Occipital lobe (tissue), 2 donors: ENCODE results near the gene SPRR2B. TPM values are rescaled to one million over a fixed set of nuclear protein-coding genes. Genes with fewer than 3 reads are reported as not detected.
"Not testable (repeated sequence)": the region's sequence is repeated elsewhere in the genome, so short reads cannot be mapped to it uniquely, and the experiment has no call there.

Source experiments
- DNase-seq: peaks from one replicate; lab custom pipeline; 2025; lab: John Stamatoyannopoulos, UW
- total RNA-seq: library from RNA; depleted of rRNA; stranded (reverse); fragments of >200 nt; gene quantifications from one replicate; pipeline ENCODE4 v1.2.3, GENCODE V29; 2014

The SPRR2B gene
- not detected for total RNA-seq

DNA sequence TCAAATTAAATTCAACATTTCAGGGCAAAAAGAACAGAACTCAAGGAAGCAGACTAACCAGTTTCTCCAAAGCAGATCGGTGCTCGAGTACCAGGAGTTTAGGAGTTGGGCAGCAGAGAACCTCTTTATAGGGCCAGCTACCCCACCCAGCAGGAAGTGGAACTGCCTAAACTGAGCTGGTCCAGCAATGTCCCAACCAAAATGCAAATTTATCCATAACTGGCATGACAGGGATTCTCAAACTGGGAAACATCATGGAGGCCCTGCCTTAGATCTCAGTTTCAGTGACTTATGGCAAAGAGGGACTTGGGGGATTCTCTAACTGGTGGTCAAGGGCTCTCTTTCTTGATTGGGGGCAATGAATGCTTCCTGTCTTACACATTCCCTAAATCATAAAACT is at the start of gene SPRR2B:
Gene SPRR2B (minus strand): TSS at position 101 of the 400 bp plus-strand sequence. CDS start 772 bp downstream, outside the sequence.
- no peak for DNase-seq

DNA sequence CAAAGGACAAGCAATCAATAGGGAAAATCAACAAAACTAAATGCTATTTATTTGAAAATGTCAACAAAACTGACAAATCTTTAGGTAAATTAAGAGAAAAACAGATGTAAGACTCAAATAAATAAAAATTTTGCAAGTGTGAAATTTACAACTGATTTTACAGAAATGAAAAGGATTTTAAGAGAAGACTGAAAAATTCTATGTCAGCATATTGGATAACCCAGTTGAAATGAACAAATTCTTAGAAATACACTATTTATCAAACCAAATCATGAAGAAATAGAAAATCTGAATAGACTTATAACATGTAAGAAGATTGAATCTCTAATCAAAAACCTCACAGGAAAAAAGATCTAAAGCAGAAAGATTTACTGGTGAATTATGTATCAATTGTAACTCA is 49.5 kb upstream of the SPRR2B start:
- no peak for DNase-seq

DNA sequence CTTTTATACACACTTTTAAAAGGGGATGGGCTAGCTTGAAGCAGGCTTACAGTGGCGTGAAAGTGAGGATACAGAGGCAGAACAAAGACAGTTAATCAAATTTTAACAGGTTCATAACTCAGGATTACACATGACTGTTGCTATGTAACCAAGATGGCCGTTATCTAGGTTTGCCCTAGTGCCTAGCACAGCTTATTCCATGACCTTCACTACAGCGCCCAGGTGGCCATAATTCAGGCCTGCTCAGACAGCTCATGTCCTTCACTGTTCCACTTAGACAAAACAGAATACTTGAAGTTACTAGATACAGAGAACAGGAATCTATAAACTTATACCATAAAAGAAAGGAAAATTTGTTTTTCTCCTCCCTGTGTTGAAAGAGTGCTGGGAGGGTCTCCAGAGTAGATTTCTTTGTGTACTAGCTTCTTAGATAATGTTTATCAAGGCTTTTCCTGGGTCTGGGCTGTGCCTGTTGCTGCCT is 48.1 kb upstream of the SPRR2B start:
- no peak for DNase-seq

DNA sequence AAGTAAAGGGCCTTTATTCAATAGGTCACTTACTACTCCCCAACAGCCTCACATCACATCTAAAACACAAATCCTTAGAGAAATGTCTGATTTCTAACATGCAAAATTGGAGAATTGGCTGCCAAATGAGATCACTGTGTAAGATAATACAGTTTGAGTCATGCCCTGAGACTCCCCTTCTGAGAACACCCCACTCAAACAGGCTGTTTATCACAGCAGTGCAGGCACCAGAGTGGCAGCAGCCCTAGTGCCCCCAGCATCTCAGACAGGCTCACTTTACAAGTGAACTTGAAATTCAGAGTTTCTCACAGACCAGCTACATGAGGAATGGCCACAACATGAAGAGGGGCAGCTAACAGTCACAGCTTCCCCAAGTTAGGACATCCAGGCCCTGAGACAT is 43.9 kb upstream of the SPRR2B start:
- DNase-seq = not testable (repeated sequence)

DNA sequence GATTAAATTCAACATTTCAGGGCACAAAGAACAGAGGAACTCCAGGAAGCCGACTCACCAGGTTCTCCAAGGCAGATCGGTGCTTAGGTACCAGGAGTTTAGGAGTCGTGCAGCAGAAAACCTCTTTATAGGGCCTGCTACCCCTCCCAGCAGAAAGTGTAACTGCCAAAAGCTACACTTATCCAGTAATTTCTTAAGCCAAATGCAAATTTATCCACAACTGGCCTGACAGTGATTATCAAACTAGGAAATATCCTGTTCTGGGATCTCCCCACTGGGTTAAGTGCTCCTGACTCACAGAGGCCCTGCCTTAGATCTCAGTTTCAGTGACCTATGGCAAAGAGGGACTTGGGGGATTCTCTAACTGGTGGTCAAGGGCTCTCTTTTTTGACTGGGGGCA is 42.0 kb upstream of the SPRR2B start, which contains the start of gene SPRR2F:
Gene SPRR2F (minus strand): TSS at position 101 of the 400 bp plus-strand sequence. CDS start 783 bp downstream, outside the sequence.
- no peak for DNase-seq

DNA sequence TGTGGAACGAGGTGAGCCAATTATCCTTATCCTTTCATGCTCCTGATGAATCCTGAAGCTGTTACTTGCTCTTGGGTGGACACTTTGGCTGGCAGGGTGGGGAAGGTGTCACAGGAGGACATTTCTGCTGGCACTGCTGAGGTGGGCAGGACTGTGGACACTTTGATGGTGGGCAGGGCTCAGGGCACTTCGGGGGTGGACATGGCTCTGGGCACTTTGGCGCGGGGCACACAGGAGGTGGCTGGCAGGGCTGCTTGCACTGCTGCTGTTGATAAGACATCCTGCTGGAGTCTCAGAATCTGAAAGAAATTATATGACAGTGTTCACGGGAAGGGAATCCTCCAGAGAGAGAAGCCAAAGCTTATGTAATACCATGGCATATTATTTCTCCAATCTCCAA is 41.0 kb upstream of the SPRR2B start:
- not testable (repeated sequence) for DNase-seq

DNA sequence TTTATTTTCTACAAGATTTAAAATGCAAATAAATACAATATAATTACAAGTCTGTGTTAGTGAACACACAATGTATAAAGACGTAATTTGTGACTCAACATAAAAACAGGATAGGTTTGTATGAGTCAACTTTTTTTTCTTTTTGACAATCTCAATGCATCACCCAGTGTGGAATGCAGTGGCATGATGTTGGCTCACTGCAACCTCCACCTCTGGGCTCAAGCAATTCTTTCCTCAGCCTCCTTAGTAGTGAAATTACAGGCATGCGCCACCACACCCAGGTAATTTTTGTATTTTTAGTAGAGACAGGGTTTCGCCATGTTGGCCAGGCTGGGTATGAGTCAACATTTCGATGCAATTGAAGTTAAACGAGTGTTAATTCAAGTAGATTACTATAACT is 28.8 kb upstream of the SPRR2B start:
- no peak for DNase-seq

DNA sequence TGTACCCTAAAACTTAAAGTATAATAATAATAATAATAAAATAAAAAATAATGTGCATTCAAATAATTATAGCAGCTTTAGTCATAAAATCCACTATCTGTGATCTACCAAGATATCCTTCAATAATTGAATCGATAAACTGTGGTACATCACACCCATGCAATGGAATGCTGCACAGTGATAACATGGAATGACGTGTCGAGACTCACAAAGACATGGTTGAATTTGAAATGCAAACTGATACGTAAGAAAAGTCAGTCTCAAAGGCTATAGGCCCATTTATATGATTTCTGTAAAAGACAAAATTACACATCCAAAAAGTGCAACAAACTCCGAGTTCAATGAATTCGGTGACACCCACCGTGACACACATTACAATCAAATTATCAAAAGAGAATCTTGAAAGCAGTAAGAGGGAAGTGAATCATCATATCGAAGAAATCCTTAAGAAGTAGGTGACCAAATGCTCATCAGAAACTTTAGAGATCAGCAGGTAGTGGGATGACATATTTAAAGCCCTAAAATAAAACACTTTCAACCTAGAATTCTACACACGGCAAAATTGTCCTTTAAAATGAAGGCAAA is 28.1 kb upstream of the SPRR2B start:
- DNase-seq = no peak

DNA sequence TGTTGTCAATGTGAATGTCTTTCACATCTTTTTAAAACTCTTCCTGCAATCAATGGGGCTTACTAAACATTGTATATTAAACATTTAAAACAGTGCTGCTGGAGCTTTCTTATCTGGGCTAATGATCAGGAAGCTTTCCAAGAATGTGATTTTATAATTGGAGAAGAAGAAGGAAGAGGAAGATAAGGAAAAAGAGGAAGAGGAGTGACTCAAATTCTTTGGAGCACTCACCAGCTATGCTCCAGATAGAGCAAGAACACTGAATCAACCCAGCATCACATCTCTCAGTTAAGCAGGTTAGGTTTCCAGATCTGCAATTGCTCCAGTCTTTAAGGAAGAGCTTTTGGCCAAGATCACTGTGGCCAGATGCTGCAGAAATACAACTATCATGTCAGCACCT is 24.4 kb upstream of the SPRR2B start:
- DNase-seq = no peak

DNA sequence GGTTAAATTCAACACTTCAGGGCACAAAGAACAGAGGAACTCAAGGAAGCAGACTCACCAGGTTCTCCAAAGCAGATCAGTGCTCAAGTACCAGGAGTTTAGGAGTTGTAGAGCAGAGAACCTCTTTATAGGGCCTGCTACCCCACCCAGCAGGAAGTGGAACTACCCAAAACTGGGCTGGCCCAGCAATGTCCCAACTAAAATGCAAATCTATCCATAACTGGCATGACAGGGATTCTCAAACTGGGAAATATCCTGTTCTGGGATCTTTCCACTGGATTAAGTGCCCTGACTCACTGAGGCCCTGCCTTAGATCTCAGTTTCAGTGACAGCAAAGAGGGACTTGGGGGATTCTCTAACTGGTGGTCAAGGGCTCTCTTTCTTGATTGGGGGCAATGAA is 23.0 kb upstream of the SPRR2B start, which contains the start of gene SPRR2E:
Gene SPRR2E (minus strand): TSS at position 101 of the 400 bp plus-strand sequence. CDS start 775 bp downstream, outside the sequence.
- no peak for DNase-seq

DNA sequence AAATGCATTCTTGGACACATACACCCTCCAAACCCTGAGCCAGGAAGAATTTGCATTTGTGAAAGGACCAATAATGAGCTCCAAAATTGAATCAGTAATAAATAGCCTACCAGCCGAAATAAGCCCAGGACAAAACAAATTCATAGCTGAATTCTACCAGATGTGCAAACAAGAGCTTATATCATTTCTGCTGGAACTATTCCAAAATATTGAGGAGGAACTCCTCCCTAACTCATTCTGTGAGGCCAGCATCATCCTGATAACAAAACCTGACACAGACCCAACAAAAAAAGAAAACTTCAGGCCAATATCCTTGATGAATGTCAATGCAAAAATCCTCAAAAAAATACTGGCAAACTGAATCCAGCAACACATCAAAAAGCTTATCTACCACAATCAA is 16.2 kb upstream of the SPRR2B start:
- DNase-seq = no peak

DNA sequence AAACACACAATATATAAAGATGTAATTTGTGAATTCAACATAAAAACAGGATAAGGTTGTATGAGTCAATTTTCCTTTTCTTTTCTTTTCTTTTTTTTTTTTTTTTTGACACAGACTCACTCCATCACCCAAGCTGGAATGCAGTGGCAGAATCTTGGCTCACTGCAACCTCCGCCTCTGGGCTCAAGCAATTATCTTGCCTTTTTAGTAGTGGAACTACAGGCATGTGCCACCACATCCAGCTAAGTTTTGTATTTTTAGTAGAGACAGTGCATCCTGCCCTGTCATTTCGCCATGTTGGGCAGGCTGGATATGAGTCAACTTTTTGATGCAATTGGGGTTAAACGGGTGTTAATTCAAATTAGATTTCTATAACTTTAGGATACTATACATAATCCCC is 10.3 kb upstream of the SPRR2B start:
- no peak for DNase-seq

DNA sequence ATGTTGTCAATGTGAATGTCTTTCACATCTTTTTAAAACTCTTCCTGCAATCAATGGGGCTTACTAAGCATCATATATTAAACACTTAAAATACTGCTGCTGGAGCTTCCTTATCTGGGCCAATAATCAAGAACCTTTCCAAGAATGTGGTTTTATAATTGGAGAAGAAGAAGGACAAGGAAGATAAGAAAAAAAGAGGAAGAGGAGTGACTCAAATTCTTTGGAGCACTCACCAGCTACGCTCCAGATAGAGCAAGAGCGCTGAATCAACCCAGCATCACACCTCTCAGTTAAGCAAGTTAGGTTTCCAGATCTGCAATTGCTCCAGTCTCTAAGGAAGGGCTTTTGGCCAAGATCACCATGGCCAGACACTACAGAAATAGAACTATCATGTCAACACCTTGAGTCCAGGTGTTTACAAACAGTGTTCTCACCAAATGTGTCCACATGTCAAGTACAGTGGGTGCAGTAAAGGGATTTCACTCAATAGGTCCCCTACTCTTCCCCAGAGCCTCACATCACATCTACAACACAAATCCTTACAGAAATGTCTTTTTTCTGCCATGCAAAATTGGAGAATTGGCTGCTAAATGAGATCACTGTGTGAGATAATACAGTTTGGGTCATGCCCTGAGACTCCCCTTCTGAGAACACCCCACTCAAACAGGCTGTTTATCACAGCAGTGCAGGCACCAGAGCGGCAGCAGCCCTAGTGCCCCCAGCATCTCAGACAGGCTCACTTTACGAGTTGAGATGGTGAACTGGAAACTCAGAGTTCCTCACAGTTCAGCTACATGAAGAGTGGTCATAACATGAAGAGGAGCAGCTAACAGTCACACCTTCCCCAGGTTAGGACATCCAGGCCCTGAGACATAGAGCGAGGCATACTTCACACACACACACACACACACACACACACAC is 1.7 kb upstream of the SPRR2B start:
- no peak for DNase-seq

DNA sequence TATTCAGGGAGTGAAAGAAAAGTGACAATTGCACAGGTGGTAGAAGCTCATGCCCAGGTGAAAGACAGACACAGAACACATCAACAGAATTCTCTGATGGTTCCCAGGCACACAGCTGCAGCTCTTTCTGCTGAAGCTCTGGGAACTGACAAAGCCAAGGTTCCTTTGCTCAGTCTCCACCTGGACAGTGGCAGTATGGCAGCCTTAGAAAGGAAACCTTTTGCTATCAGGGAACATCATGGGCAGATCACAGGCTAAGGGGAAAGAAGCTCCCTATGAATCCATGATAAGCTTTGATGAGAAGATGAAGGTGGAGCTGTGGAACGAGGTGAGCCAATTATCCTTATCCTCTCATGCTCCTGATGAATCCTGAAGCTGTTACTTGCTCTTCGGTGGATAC is 1.2 kb downstream of the SPRR2B start:
- DNase-seq = no peak

DNA sequence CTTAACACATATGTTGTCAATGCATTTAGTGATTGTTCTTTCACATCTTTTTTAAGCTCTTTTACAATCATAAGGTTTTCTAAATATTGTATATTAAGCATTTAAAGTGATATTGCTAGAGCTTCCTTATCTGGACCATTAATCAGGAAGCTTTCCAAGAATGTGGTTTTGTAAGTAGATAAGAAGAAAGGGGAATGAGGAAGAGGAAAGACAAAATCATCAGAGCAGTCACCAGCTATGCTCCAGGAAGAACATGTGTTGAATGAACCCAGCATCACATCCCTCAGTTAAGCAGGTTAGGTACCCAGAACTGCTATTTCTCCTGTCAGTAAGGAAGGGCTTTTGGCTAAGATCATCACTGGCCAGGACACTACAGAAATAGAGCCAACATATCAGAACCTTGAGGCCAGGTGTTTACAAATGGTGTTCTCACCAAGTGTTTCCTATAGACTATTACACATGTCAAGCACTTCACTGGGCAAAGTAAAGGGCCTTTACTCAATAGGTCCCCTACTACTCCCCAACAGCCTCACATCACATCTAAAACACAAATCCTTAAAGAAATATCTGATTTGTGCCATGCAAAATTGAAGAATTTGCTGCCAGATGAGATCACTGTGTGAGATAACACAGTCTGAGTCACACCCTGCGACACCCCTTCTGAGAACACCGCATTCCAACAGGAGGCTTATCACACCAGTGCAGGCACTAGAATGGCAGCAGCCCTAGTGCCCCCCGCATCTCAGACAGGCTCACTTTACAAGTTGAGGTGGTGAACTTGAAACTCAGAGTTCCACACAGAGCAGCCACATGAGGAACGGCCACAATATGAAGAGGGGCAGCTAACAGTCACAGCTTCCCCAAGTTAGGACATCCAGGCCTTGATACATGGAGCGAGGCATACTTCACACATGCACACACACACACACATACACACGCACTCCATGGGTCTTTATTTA is 12.3 kb downstream of the SPRR2B start:
- DNase-seq = no peak

DNA sequence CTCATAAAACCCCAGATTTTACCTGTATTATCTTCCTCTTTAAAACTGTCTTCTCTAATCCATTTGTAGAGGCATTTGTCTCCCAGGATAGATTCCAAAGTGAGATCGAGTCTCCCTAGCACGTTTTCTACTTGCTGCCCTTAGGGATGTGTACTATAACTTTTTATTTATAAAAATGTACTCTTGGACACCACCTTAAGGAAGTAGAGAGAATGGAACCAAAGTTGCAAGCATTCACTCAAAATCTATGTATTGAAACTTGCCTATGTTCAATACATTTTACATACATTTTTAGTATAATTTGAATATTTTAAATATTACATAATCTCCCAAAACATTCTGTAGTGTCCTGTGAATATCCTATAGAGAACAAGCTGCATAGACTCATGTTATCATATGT is 13.3 kb downstream of the SPRR2B start:
- DNase-seq = no peak

DNA sequence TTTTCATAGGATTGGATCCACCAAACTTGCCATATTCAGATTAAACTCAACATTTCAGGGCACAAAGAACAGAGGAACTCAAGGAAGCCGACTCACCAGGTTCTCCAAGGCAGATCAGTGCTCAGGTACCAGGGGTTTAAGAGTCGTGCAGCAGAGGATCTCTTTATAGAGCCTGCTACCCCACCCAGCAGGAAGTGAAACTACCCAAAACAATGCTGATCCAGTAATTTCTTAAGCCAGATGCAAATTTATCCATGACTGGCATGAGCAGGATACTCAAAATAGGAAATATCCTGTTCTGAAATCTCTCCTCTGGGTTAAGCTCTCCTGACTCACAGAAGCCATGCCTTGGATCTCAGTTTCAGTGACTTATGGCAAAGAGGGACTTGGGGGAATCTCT is 14.0 kb downstream of the SPRR2B start, which contains the start of gene SPRR2A:
Gene SPRR2A (minus strand): TSS at position 138 of the 400 bp plus-strand sequence. CDS start 777 bp downstream, outside the sequence.
- DNase-seq = no peak

DNA sequence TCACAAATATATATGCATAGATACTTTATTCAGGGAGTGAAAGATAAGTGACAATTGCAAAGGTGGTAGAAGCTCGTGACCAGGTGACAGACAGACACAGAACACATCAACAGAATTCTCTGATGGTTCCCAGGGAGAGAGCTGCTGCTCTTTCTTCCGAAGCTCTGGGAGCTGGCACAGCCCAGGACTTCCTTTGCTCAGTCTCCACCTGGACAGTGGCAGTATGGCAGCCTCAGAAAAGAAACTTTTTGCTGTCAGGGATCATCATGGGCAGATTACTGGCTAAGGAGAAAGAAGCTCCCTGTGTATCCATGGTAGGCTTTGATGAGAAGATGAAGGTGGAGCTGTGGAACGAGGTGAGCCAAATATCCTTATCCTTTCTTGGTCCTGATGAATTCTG is 15.3 kb downstream of the SPRR2B start:
- not testable (repeated sequence) for DNase-seq

DNA sequence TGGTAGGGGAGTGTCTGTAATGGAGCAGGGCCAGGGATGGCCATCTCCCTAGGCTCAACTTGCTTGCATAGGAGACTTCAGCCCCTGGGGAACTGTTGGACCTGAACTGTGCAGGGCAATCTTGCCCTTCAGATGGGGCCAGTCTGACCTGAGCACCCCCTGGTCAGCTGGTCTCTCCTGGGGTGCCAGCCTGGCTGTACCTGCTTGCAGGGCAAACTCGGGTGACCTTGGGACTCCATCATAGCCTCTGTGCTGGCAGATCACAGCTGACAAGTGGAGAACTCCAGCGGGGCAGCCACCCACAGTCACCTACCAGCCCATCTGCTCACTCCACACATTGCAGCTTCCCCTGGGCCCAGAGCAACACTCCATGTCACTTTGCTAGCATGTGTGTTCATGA is 22.2 kb downstream of the SPRR2B start:
- no peak for DNase-seq

DNA sequence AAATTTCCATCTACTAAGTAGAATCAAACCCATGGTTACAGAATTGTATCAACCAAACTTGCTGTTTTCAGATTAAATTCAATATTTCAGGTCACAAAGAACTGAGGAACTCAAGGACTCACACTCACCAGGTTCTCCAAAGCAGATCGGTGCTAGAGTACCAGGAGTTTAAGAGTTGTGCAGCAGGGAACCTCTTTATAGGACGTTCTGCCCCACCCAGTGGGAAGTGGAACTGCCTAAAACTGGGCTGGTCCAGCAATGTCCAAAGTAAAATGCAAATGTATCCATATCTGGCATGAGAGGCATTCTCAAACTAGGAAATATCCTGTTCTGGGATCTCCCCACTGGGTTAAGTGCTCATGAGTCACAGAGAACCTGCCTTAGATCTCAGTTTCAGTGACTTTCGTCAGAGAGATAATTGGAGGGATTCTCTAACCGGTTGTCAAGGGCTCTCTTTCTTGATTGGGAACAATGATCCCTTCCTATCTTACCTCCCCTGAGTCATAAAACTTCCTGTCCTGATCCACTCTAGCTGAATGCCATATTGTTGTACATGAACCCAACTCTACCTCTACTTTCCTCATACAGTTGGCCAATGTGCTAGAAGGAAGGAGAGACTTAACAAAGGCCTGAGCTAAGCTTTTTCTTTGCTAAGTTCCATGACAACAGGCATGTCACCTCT is 30.3 kb downstream of the SPRR2B start, which contains the start of gene SPRR2D:
Gene SPRR2D (minus strand): TSS at position 171 of the 682 bp plus-strand sequence. CDS start 774 bp downstream, outside the sequence.
- no peak for DNase-seq
